Psoas muscle (tissue), 8 donors: Measurements from ENCODE around the gene C2orf72. TPM values are rescaled to one million over a fixed set of nuclear protein-coding genes. Genes with fewer than 3 reads are reported as not detected.

Experiments used
- ATAC-seq, 4 donors: fragments of 200-7000 bp; cut with Tn5 transposase; one replicate each; pipeline ENCODE4 v1.9.1; 2020; ENCODE audit warnings: moderate library complexity in 3 of 4, mild to moderate bottlenecking in 2 of 4
- DNase-seq, 2 donors: peaks; one replicate each; pipeline ENCODE4 v3.0.0-alpha.2; 2020
- H3K27ac ChIP-seq: fragments of 200-600 bp; one replicate; pipeline ENCODE4 v1.8.0; 2022
- H3K27me3 ChIP-seq, 3 donors: fragments of 200-600 bp in 1 of 3; one replicate each; pipeline versions ENCODE4 v1.6.1 to v1.8.0; 2013 to 2022; ENCODE audit warnings: low read length in 2 of 3, mild to moderate bottlenecking in 2 of 3, moderate library complexity in 1 of 3; ENCODE audit not compliant: insufficient read depth in 3 of 3
- H3K36me3 ChIP-seq, 2 donors: fragments of 200-600 bp in 1 of 2; one replicate each; pipeline versions ENCODE4 v1.6.1 to v1.8.0; 2013 to 2022; ENCODE audit warnings: low read depth in 1 of 2, mild to moderate bottlenecking in 1 of 2, moderate library complexity in 1 of 2; ENCODE audit not compliant: insufficient read depth in 1 of 2
- H3K4me1 ChIP-seq: fragments of 200-600 bp; one replicate; pipeline ENCODE4 v1.8.0; 2022
- H3K4me3 ChIP-seq: fragments of 200-600 bp; one replicate; pipeline ENCODE4 v1.8.0; 2022; ENCODE audit warnings: mild to moderate bottlenecking
- H3K9me3 ChIP-seq: fragments of 200-600 bp; one replicate; pipeline ENCODE4 v1.8.0; 2022
- WGBS, 3 donors: extraction: QIAGEN DNeasy Blood & Tissue Kit; methylation state at CpG; one replicate each; pipeline versions ENCODE4 v1.1.6 to v1.1.7; 2013; 5-methylcytosine and 5-hydroxymethylcytosine counted together
- intact Hi-C, 2 donors: fragments of 100-400 bp; cut with DNase I; formaldehyde crosslinking; loops; one replicate each; pipeline versions ENCODE4 v1.11.0 to v1.14.2; 2022
- polyA plus RNA-seq, 3 donors: library from polyadenylated mRNA; stranded (reverse); fragments of 200-250 nt; gene quantifications; one replicate each; pipeline ENCODE4 v1.2.3, GENCODE V29; 2013
- total RNA-seq, 4 donors: library from RNA; stranded (reverse); fragmentation: NEBNext Ultra II Directional in 2 of 4; extraction: Animal tissue kit (Norgen Biotek cat#: 25700) in 2 of 4; gene quantifications; one replicate each; pipeline versions ENCODE4 v1.2.1 to v1.2.4, GENCODE V29; 2021 to 2023
- TF ChIP-seq, protein P1 (sequence below): fragments of 200-600 bp; IDR thresholded peaks from one replicate; pipeline ENCODE4 v1.8.0; 2022; ENCODE audit warnings: antibody characterized with exemption
- donor health status: healthy with polysubstance abuse.
- donor health status: DM: no; HTN: no; CAD: no; lungs with moderate emphysema.
- donor health status: Bipolar disorder and iron deficiency.
- donor health status: healthy.
- donor health status: DM: yes; HTN: yes; CAD: no.
- donor health status: DM: no; HTN: no; CAD: no.
- donor health status: DM: no; HTN: no; CAD: no.
- donor health status: DM: yes; HTN: yes; CAD: no.

The C2orf72 gene
- total and polyA plus RNA-seq, 7 donors = 0.03 to 0.12 (median 0.05) TPM; not detected in 4

DNA sequence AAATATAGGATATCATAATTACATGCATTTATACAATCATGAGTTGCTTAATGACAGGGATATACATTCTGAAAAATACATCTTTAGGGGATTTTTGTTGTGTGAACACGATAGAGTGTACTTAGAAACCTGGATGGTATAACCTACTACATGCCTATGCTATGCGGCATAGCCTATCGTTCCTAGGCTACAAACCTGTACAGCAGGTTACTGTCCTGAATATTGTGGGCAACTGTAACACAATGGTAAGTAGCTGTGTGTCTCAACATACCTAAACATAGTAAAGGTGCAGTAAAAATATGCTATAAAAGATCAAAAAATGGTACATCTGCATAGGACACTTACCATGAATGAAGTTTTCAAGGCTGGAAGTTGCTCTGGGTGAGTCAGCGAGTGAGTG is 6.5 kb downstream of the C2orf72 start:
- Histone ChIP-seq H3K4me1 (no peaks in the 10 kb centered on the region), H3K27ac (no peak overlapping the region), H3K4me3 (no peak overlapping the region), H3K9me3 (no peaks in the 10 kb centered on the region), H3K27me3 (peaks cover 0 to 32% (median 4%) of the 10 kb centered on the region in 3 donors), H3K36me3 (no peaks in the 10 kb centered on the region)
- intact Hi-C loops = no loop called here
- WGBS, 3 donors = 90 to 93% (median 93%) methylated on average over 4 of the region's 4 CpGs
- TF ChIP-seq, protein P1, sequence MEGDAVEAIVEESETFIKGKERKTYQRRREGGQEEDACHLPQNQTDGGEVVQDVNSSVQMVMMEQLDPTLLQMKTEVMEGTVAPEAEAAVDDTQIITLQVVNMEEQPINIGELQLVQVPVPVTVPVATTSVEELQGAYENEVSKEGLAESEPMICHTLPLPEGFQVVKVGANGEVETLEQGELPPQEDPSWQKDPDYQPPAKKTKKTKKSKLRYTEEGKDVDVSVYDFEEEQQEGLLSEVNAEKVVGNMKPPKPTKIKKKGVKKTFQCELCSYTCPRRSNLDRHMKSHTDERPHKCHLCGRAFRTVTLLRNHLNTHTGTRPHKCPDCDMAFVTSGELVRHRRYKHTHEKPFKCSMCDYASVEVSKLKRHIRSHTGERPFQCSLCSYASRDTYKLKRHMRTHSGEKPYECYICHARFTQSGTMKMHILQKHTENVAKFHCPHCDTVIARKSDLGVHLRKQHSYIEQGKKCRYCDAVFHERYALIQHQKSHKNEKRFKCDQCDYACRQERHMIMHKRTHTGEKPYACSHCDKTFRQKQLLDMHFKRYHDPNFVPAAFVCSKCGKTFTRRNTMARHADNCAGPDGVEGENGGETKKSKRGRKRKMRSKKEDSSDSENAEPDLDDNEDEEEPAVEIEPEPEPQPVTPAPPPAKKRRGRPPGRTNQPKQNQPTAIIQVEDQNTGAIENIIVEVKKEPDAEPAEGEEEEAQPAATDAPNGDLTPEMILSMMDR = no peak
- no peak for ATAC-seq
- no peak for DNase-seq

GRCh38 chr2:231046916-231047273 is 9.6 kb downstream of the C2orf72 start:
- 75 to 77% (median 76%) methylated on average over 5 of the region's 5 CpGs for WGBS, 3 donors
- ATAC-seq (no peak), DNase-seq (no peak)
- intact Hi-C loops = no loop called here
- Histone ChIP-seq H3K9me3 (no peaks in the 10 kb centered on the region), H3K27ac (no peak overlapping the region), H3K27me3 (peaks cover 0 to 16% (median 2%) of the 10 kb centered on the region in 3 donors), H3K4me1 (no peaks in the 10 kb centered on the region), H3K36me3 (no peaks in the 10 kb centered on the region), H3K4me3 (no peak overlapping the region)
- TF ChIP-seq, protein P1 = no peak

DNA sequence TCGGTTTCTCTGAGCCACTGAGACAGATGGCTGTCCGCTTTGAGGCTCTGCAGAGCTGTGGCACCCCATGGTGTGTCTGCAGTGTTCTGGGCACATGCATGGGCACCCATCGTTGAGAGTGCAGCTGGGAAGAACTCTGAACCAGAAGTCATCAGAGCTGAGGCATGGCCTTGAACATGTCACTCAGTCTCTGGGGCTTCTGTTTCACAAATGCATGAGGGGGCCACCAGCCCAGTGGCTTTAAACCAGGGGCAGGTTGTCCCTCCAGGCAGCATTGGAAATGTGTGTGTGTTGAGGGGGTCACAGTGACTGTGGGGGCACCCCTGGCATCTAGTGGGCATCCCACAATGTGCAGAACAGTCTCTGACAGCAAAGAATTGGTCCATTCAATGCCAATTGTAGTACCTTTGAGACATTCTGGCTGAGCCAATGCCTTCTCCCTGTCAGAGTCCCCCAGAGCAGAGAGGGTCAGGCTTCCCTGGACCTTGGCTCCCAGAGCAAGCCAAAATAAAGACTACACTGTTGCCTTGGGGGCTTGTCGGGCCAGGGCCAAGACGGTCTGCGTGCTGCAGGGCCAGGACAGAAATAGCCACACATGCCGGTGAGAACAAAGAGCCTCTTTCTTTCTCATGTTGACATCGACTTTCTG is 10.1 kb downstream of the C2orf72 start:
- DNase-seq (no peak), ATAC-seq (no peak)
- Histone ChIP-seq H3K27me3 (peaks cover 0 to 13% (median 2%) of the 10 kb centered on the region in 3 donors), H3K36me3 (no peaks in the 10 kb centered on the region), H3K4me3 (no peak overlapping the region), H3K9me3 (no peaks in the 10 kb centered on the region), H3K4me1 (no peaks in the 10 kb centered on the region), H3K27ac (no peak overlapping the region)
- intact Hi-C loops = no loop called here
- TF ChIP-seq, protein P1 = no peak
- 36 to 48% (median 42%) methylated on average over 8 of the region's 8 CpGs for WGBS, 3 donors

GRCh38 chr2:231047923-231048915 is 10.9 kb downstream of the C2orf72 start:
- Histone ChIP-seq H3K27ac (no peak overlapping the region), H3K36me3 (no peaks in the 10 kb centered on the region), H3K4me1 (peaks cover 3% of the 10 kb centered on the region), H3K4me3 (no peak overlapping the region), H3K9me3 (no peaks in the 10 kb centered on the region), H3K27me3 (peaks cover 0 to 13% (median 2%) of the 10 kb centered on the region in 3 donors)
- DNase-seq = no peak
- intact Hi-C loops = no loop called here
- no peak for ATAC-seq
- TF ChIP-seq, protein P1 = no peak
- WGBS, 3 donors = 45 to 60% (median 48%) methylated on average over 10 of the region's 10 CpGs
